Naive thymus-derived CD8-positive, alpha-beta T cell (primary cell): Measurements from ENCODE around the gene C1QTNF6. TPM values are rescaled to one million over a fixed set of nuclear protein-coding genes. Genes with fewer than 3 reads are reported as not detected.
A peak's percentile ranks its signal among the peaks of the same experiment; 100 is the strongest.

Experiments used
- ATAC-seq, 2 donors: fragments of 150-1000 bp; cut with Tn5 transposase in 1 of 2; sonication (Bioruptor Pico), chemical (Tn5 transposase) in 1 of 2; 1 replicate in 1 of 2; 2 replicates in 1 of 2; pipeline ENCODE4 v1.10.0; 2021; ENCODE audit warnings: mild to moderate bottlenecking in 2 of 2, moderate library complexity in 2 of 2
- POLR2A ChIA-PET: fragments of 350-600 bp; sonication (Branson Sonifier 250); formaldehyde crosslinking; loops from one replicate; lab custom pipeline; 2021; ENCODE audit warnings: antibody characterized with exemption; lab: Charles Lee
- DNase-seq, 10 donors: peaks; one replicate each; pipeline versions ENCODE4 v3.0.0 to v3.0.0-alpha.2; 2020 to 2022
- H3K27ac Mint-ChIP-seq, 10 donors: one replicate each; pipeline ENCODE4 v1.8.0; 2020 to 2022; ENCODE audit warnings: mild to moderate bottlenecking in 10 of 10, mixed read lengths in 10 of 10, moderate library complexity in 4 of 10, inconsistent platforms in 1 of 10
- H3K27me3 Mint-ChIP-seq, 5 donors: one replicate each; pipeline ENCODE4 v1.8.0; 2021 to 2022; ENCODE audit warnings: mixed read lengths in 5 of 5
- H3K36me3 Mint-ChIP-seq, 3 donors: one replicate each; pipeline ENCODE4 v1.8.0; 2020 to 2022; ENCODE audit warnings: mixed read lengths in 3 of 3, mild to moderate bottlenecking in 2 of 3, inconsistent platforms in 1 of 3
- H3K4me1 Mint-ChIP-seq, 4 donors: one replicate each; pipeline ENCODE4 v1.8.0; 2021 to 2022; ENCODE audit warnings: mixed read lengths in 4 of 4
- H3K4me3 Mint-ChIP-seq, 10 donors: one replicate each; pipeline ENCODE4 v1.8.0; 2020 to 2022; ENCODE audit warnings: mild to moderate bottlenecking in 10 of 10, mixed read lengths in 10 of 10, moderate library complexity in 6 of 10, inconsistent platforms in 1 of 10
- H3K9me3 Mint-ChIP-seq, 9 donors: one replicate each; pipeline ENCODE4 v1.8.0; 2020 to 2022; ENCODE audit warnings: mixed read lengths in 9 of 9, mild to moderate bottlenecking in 3 of 9, inconsistent platforms in 1 of 9, moderate library complexity in 1 of 9
- polyA plus RNA-seq, 3 donors: library from polyadenylated mRNA; unstranded; fragments of 300-500 nt; fragmentation: Illumina TruSeq; gene quantifications; one replicate each; pipeline ENCODE4 v1.2.3, GENCODE V29; 2021
- total RNA-seq, 8 experiments: library from RNA in 2 of 8; stranded (reverse) in 2 of 8; gene quantifications; one replicate each; pipeline ENCODE4 v1.2.3 and lab custom pipeline; 2021 to 2026

C1QTNF6 gene
- total and polyA plus RNA-seq, 5 experiments from 2014 or later: 0.68 to 25.7 (median 4.0) TPM

DNA sequence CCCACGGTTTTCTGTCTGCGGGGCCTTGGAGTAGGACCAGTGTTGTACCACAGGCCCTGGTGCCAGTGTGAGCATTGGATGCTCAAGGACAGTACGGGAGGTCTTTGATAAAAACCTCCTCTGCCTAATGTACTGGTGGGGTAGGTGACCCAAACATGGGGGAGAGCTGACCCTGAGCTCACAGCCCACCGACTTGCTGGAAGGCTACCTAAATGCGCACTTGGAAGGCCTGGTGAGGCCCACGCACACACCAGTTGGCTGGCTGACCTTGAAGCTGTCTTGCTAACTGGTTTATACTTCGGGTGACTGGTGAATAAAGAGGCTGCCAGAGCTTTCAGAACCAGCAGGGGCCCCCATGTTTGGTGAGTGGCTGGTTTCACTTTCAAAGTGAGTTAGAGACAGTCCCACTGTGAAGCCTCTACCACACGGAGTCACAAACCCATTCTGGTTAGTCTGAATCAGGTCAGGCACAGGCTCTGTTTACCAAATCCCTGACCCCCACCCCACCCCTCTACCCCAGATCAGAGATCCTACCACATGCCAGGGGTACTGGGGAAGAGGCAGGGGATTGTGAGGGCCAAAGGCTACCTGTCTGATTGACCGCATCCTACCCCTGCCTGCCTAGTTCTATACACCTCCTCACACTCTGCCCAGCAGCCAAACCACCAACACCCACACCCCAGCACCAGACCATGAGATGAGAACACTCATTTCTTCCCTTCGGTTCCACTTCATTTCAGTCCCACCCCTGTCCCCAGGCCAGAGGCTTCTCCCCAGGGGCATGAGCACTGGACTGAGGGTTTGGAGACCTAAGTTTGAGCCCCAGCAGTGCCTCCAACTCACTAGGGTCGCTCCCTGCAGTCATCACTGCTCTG lies 25.6 kb downstream of the C1QTNF6 start:
- ATAC-seq (peak; percentile 73 to 80), DNase-seq (peak in 9 of 10 donors; percentile 27 to 73 (median 59))
- no peaks in the 10 kb centered on the region for H3K36me3 Mint-ChIP-seq
- peak overlapping the region; percentile 90 to 97 (median 96) for H3K27ac Mint-ChIP-seq
- no peaks in the 10 kb centered on the region for H3K9me3 Mint-ChIP-seq
- peak overlapping the region; percentile 25 to 74 (median 66) for H3K4me3 Mint-ChIP-seq
- no peaks in the 10 kb centered on the region for H3K27me3 Mint-ChIP-seq
- POLR2A ChIA-PET: interaction anchor here (0.7 to 5.0 kb wide), 10 partner anchors 10 to 94 kb away, joined by 3 to 42 read pairs (median 4); partner anchors contain the start of gene IL2RB
- H3K4me1 Mint-ChIP-seq: peaks cover 22 to 86% (median 62%) of the 10 kb centered on the region in 4 donors

DNA sequence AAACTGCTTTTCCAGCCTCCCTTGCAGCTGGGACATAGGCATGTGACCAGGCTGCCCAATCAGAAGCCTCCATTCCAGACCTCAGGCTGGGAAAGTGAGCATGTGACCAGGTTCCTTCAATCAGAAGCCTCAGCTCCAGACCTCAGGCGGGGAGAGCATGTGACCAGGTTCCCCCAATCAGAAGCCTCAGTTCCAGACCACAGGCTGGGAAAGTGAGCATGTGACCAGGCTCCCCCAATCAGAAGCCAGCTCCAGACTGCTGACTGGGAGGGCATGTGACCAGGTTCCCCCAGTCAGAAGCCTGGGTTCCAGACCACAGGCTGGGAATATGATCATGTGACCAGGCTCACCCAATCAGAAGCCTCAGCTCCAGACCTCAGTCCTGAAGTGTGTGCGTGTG lies 26.6 kb downstream of the C1QTNF6 start:
- Mint-ChIP-seq H3K4me3 (no peak overlapping the region), H3K27ac (peak overlapping the region; percentile 37 to 97 (median 70)), H3K9me3 (no peaks in the 10 kb centered on the region), H3K27me3 (no peaks in the 10 kb centered on the region), H3K36me3 (no peaks in the 10 kb centered on the region), H3K4me1 (peaks cover 17 to 85% (median 56%) of the 10 kb centered on the region in 4 donors)
- POLR2A ChIA-PET: interaction anchor here (0.5 to 5.0 kb wide), 8 partner anchors 9 to 93 kb away, joined by 3 to 42 read pairs (median 4); partner anchors contain the start of gene IL2RB
- DNase-seq (no peak), ATAC-seq (no peak)

DNA sequence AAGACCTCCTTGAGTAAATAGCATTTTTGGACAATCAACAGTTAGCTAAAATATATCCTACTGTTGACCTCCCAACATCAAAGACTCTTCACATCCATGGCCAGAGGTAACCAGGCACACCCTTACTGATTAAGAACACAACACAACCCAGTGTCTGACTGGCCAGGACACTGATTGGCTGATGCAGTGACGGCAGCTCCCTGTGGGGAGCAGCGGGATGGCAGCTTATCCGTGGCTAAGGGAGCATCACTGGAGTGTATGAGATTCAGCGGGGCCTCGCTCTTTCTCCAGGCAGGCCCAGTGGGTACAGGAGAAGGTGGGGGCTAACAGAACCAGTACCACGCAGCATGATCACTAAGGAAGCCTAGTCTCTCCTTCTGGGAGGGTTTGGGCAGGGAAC lies 28.0 kb downstream of the C1QTNF6 start:
- POLR2A ChIA-PET: interaction anchor here (2.6 to 5.0 kb wide), 2 partner anchors 11 to 38 kb away, joined by 18 to 42 read pairs; partner anchors contain the start of gene IL2RB

DNA sequence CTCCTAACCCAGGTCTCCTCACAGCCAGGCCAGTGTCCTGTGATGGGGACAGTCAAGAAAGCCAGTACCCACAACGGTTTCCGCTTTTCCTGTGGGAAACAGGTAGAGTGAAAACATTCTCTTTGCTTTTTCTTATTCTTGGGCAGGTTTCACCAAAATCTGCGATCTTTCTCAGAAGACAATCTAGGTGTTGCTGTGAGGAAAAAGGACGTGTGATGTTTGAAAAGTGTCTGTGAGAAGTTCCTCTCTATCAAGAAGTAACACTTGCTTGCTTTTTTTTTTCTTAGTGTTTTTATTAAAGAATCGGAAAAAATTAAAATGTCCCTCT lies 29.1 kb downstream of the C1QTNF6 start:
- DNase-seq (no peak), ATAC-seq (no peak)
- POLR2A ChIA-PET: no interaction called here
- Mint-ChIP-seq H3K36me3 (no peaks in the 10 kb centered on the region), H3K4me3 (peak overlapping the region in 1 of 10 donors; percentile 50), H3K9me3 (no peaks in the 10 kb centered on the region), H3K27me3 (no peaks in the 10 kb centered on the region), H3K27ac (peak overlapping the region in 4 of 10 donors; percentile 15 to 80 (median 58)), H3K4me1 (peaks cover 19 to 67% (median 35%) of the 10 kb centered on the region in 4 donors)

More for the DNA sequence above, 28.0 kb downstream of the C1QTNF6 start:
- Mint-ChIP-seq H3K27me3 (no peaks in the 10 kb centered on the region), H3K4me1 (peaks cover 19 to 77% (median 44%) of the 10 kb centered on the region in 4 donors), H3K9me3 (no peaks in the 10 kb centered on the region), H3K4me3 (peak overlapping the region in 1 of 10 donors; percentile 14), H3K36me3 (no peaks in the 10 kb centered on the region), H3K27ac (peak overlapping the region in 7 of 10 donors; percentile 31 to 77 (median 60))
- no peak for DNase-seq
- ATAC-seq: no peak

DNA sequence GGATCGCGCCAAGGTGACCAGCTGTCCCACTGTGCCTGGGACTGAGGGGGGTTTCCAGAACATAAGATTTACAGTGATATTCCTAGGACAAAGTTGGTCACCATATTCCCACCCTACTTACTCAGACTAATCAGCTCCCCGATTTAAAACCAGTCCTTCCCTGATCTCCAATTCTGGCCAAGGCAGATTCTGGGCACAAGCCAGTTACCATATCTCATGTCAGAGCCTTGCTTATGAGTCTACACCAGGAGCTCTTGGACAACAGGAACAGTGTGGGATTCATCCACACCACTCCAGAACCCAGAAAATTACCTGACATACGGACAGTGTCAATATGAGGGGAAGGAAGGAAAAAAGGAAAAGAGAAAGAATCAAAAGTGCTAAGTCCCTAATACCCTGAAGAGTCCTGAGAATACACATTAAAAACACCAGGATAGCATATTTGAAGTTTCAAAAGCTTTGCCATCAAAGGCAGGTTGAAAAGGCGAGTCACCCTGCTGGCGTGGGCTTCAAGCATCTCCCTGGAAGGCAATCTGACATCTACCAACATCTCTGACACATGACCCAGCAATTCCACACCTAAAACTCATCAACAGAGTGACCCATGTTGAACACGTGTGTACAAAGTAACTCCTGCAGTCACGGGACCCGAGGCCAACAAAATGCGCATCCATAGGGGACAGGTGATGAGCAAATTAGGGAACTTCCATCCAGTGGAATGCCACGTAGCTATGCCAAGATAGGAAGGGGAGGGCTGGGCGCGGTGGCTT lies 30.3 kb downstream of the C1QTNF6 start:
- POLR2A ChIA-PET: interaction anchor here (0.7 to 1.3 kb wide), 2 partner anchors 8 to 9 kb away, joined by 3 read pairs; partner anchors contain the start of gene IL2RB
- no peak for ATAC-seq
- Mint-ChIP-seq H3K9me3 (no peaks in the 10 kb centered on the region), H3K27ac (peak overlapping the region in 4 of 10 donors; percentile 26 to 72 (median 58)), H3K27me3 (no peaks in the 10 kb centered on the region), H3K4me3 (no peak overlapping the region), H3K4me1 (peaks cover 16 to 54% (median 24%) of the 10 kb centered on the region in 4 donors), H3K36me3 (no peaks in the 10 kb centered on the region)
- peak in 1 of 10 donors; percentile 6 for DNase-seq

DNA sequence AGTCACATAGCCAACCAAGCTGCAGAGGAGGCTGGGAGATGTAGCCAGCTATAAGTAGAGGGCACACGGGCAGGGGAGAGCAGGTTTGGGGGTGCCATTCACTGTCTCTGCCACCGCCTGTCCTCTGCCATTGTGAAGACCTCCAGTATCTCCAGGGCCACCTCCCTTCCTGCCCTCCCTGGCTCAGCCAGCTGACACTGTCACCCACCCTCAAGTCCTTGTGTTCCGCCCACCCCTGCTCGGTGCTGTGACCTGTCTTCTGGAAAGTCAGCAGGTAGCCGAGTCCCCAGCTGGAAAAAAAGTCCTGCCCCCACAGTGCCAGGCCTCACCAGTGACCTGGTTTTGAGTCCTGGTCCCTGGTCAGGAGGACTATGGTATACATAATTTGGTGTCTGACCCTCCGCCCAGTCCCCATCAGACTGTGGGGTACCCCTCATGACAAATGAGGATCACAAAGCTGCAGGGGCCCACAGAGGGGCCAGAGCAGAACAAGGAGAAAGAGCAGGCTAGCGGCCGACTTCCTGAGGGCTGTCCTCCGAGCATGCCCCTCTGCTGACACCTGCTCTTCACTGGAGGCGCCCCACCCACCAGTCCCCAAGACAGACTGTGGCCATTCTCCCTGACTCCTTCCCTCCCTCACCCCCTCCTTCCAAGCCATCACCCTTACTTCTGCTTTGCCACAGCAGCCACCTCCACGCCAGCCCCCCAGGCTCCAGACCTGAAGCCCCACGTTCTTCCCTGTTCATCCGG lies 31.2 kb downstream of the C1QTNF6 start:
- Mint-ChIP-seq H3K9me3 (no peaks in the 10 kb centered on the region), H3K27ac (peak overlapping the region in 3 of 10 donors; percentile 25 to 72 (median 58))
- DNase-seq: peak in 1 of 10 donors; percentile 2

DNA sequence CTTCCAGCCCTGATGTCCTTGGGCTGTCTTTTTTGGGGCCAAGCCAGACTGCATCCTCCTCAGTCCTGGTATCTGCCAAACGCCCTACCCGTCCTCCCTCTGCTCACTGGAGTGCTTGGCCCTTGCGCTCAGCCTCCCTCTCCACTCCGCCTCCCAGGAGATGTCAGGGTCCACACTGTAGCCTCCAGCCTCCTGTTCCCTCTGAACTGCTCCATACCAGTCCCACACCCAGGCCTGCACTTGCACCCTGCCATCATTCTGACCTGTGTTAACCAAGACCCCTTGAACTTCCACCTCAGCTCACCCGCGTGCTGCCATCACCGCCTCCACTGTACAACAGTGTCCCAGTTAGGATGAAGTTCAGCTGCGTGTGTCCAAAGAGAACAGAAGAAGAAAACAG lies 32.1 kb downstream of the C1QTNF6 start:
- Mint-ChIP-seq H3K9me3 (peaks cover 0 to 6% (median 0%) of the 10 kb centered on the region in 9 donors), H3K36me3 (no peaks in the 10 kb centered on the region), H3K27me3 (no peaks in the 10 kb centered on the region), H3K4me3 (peak overlapping the region in 1 of 10 donors; percentile 34), H3K27ac (peak overlapping the region in 7 of 10 donors; percentile 2 to 83 (median 43)), H3K4me1 (peaks cover 14 to 49% (median 20%) of the 10 kb centered on the region in 4 donors)
- DNase-seq (peak in 1 of 10 donors; percentile 27), ATAC-seq (no peak)
- POLR2A ChIA-PET: interaction anchor here (1.3 kb wide), 1 partner anchor 11 kb away, joined by 3 read pairs; no protein-coding TSS in a partner anchor

More for the DNA sequence above, 31.2 kb downstream of the C1QTNF6 start:
- no peaks in the 10 kb centered on the region for H3K27me3 Mint-ChIP-seq
- POLR2A ChIA-PET: interaction anchor here (1.3 kb wide), 1 partner anchor 10 kb away, joined by 3 read pairs; no protein-coding TSS in a partner anchor
- no peaks in the 10 kb centered on the region for H3K36me3 Mint-ChIP-seq
- H3K4me3 Mint-ChIP-seq: peak overlapping the region in 1 of 10 donors; percentile 22
- no peak for ATAC-seq
- H3K4me1 Mint-ChIP-seq: peaks cover 12 to 47% (median 16%) of the 10 kb centered on the region in 4 donors

DNA sequence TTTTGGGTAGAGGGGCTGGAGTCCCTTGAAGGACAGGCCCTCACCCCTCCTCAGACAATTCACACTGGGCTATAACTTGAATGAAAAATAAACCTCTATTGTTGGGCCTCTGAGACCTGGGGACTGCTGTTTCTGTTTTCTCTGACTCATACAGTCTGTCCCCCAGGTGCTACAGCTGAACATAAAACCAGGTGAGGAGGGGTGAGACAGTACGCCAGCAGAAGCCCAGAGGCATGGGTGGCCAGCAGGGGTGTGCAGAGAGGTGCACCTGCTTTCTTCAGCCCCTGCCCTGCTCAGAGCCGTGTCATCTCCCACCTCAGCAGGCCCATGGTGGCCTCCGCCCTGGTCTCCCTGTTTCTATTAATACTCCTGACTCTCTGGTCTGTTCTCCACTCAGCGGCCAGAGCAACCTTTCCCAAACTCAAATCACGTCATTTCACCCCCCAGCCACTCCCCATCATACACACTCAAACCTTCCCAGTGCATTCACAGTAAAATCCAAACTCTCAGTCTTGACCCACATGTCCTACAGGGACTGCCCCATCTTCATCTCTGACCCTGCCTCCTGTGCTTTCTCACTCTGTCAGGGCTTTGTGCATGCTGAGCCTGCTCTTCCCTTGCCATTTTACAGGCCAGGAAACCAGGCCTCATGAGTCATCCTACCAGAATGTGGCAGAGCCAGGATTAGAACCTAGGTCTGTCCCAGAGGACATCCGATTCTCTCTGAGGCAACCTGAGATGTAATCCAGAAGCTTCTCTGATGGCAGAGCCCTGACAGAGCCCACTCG lies 32.9 kb downstream of the C1QTNF6 start:
- DNase-seq (peak in 1 of 10 donors; percentile 53), ATAC-seq (no peak)
- no peaks in the 10 kb centered on the region for H3K36me3 Mint-ChIP-seq
- H3K4me3 Mint-ChIP-seq: no peak overlapping the region
- POLR2A ChIA-PET: interaction anchor here (0.6 kb wide), 1 partner anchor 362 kb away, joined by 3 read pairs; no protein-coding TSS in a partner anchor
- peaks cover 0 to 10% (median 0%) of the 10 kb centered on the region in 9 donors for H3K9me3 Mint-ChIP-seq
- no peaks in the 10 kb centered on the region for H3K27me3 Mint-ChIP-seq
- peak overlapping the region in 6 of 10 donors; percentile 34 to 83 (median 53) for H3K27ac Mint-ChIP-seq
- H3K4me1 Mint-ChIP-seq: peaks cover 20 to 51% (median 27%) of the 10 kb centered on the region in 4 donors

DNA sequence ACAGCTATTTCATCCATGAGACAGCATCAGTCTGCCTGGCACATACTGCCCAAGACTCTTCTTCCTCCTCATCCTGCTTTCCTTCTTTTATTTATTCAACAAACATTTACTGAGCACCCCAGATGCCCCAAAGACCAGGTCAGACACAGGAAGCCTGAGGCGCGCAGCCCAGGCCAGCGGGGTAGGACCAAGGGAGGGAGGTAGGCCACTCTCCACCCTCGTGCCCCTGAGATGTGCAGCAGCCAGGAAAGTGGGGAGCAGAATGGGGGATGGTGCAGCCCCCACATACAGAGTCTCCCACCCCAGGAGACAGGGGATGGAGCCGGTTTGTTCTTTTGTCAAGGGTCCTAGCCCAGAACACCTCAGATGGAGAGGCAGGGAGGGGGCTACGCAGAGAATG lies 34.1 kb downstream of the C1QTNF6 start:
- peak in 1 of 10 donors; percentile 11 for DNase-seq
- Mint-ChIP-seq H3K9me3 (peaks cover 0 to 10% (median 0%) of the 10 kb centered on the region in 9 donors), H3K4me1 (peaks cover 27 to 46% (median 37%) of the 10 kb centered on the region in 4 donors), H3K36me3 (no peaks in the 10 kb centered on the region), H3K4me3 (no peak overlapping the region), H3K27ac (peak overlapping the region in 1 of 10 donors; percentile 39), H3K27me3 (no peaks in the 10 kb centered on the region)
- POLR2A ChIA-PET: interaction anchor here (0.6 to 7.5 kb wide), 3 partner anchors 24 to 702 kb away, joined by 3 to 104 read pairs (median 4); no protein-coding TSS in a partner anchor
- no peak for ATAC-seq

DNA sequence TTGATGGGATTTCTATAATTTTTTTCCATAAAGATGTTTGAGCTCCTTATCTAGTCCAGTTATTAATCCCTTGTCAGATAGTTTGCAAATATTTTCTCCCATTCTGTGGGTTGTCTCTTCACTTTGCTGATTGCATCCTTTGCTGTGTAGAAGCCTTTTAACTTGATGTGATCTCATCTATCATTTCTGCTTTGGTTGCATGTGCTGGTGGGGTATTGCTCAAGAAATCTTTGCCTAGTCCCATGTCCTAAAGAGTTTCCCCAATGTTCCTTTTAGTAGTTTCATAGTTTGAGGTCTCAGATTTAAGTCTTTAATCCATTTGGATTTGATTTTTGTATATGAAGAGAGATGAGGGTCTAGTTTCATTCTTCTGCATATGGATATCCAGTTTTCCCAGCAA lies 36.6 kb downstream of the C1QTNF6 start:
- H3K36me3 Mint-ChIP-seq: peaks cover 0 to 4% (median 0%) of the 10 kb centered on the region in 3 donors
- H3K4me1 Mint-ChIP-seq: peaks cover 36 to 54% (median 48%) of the 10 kb centered on the region in 4 donors
- peaks cover 0 to 10% (median 0%) of the 10 kb centered on the region in 9 donors for H3K9me3 Mint-ChIP-seq
- DNase-seq: no peak
- H3K27ac Mint-ChIP-seq: peak overlapping the region; percentile 5 to 99 (median 98)
- no peak for ATAC-seq
- H3K27me3 Mint-ChIP-seq: no peaks in the 10 kb centered on the region
- POLR2A ChIA-PET: interaction anchor here (1.9 to 7.5 kb wide), 2 partner anchors 11 to 27 kb away, joined by 5 to 104 read pairs; no protein-coding TSS in a partner anchor
- peak overlapping the region in 4 of 10 donors; percentile 0 to 90 (median 28) for H3K4me3 Mint-ChIP-seq
